Panc1 (cell line): ENCODE measurements around the gene TBC1D25.

Experiments used
- CTCF ChIP-seq: fragments of 450-650 bp; IDR thresholded peaks from 2 replicates; pipeline ENCODE4 v1.5.1; 2017; ENCODE audit warnings: mild to moderate bottlenecking
- REST ChIP-seq, 2 experiments: IDR thresholded peaks; 2 replicates each; pipeline ENCODE4 v1.6.1; 2011 to 2012; ENCODE audit warnings: low read depth in 2 of 2, control low read depth in 1 of 2, low read length in 1 of 2, mild to moderate bottlenecking in 1 of 2, moderate library complexity in 1 of 2; ENCODE audit not compliant: insufficient read depth in 1 of 2
- SIN3A ChIP-seq: IDR thresholded peaks from 2 replicates; pipeline ENCODE4 v1.6.1; 2012; ENCODE audit warnings: low read depth, mild to moderate bottlenecking, low read length, moderate library complexity, borderline replicate concordance; ENCODE audit not compliant: insufficient read depth

DNA sequence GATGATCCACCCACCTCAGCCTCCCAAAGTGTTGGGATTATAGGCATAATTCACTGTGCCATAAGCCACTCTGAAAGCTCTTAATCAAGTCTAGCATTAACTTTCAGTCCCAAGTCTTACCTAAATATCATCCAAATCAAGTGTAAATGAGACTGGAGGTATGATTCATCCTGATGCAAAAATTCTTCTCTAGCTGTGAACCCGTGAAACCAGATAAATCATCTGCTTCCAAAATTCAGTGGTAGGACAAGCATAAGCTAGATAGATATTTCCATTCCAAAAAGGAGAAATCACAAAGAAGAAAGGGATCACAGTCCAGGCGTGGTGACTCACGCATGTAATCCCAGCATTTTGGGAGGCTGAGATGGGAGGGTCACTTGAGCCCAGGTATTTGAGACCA lies 8.8 kb upstream of the TBC1D25 start:
- TF ChIP-seq CTCF = no peak
- TF ChIP-seq SIN3A = no peak
- TF ChIP-seq REST (IDR thresholded peaks at IDR 0.05; ENCODE audit: insufficient read depth in 1 of 2, low read depth in 2 of 2, low read length in 1 of 2) = no peak
